Measurements from ENCODE around the gene CSF3R.
"Not testable (repeated sequence)": the region's sequence is repeated elsewhere in the genome, so short reads cannot be mapped to it uniquely, and the experiment has no call there.

Gene CSF3R

GRCh38 chr1:36503159-36503558 lies 20.4 kb upstream of the CSF3R start:
- no peak for TF ChIP-seq CTCF (IDR thresholded peaks at IDR 0.05; ENCODE audit: unreplicated experiment in 3 of 3)
- Mint-ChIP-seq H3K9me3 (peaks cover 3% of the 10 kb centered on the region), H3K4me3 (no peak overlapping the region)

GRCh38 chr1:36502616-36503015 lies 19.9 kb upstream of the CSF3R start:
- no peak for TF ChIP-seq CTCF (IDR thresholded peaks at IDR 0.05; ENCODE audit: unreplicated experiment in 3 of 3)
- Mint-ChIP-seq H3K4me1 (no peaks in the 10 kb centered on the region), H3K27ac (no peak overlapping the region), H3K9me3 (peaks cover 3% of the 10 kb centered on the region), H3K27me3 (ENCODE audit: low read depth) (peaks cover 4% of the 10 kb centered on the region), H3K4me3 (no peak overlapping the region), H3K36me3 (ENCODE audit: low read depth) (no peaks in the 10 kb centered on the region)

More at GRCh38 chr1:36503159-36503558, 20.4 kb upstream of the CSF3R start:
- H3K36me3 Mint-ChIP-seq (ENCODE audit: low read depth): no peaks in the 10 kb centered on the region
- H3K27me3 Mint-ChIP-seq (ENCODE audit: low read depth): peaks cover 5% of the 10 kb centered on the region
- H3K4me1 Mint-ChIP-seq: no peaks in the 10 kb centered on the region
- no peak overlapping the region for H3K27ac Mint-ChIP-seq

GRCh38 chr1:36501911-36502310 lies 19.2 kb upstream of the CSF3R start:
- not testable (repeated sequence) for H3K4me1 Mint-ChIP-seq; H3K4me3 Mint-ChIP-seq; H3K27ac Mint-ChIP-seq; H3K36me3 Mint-ChIP-seq (ENCODE audit: low read depth); H3K9me3 Mint-ChIP-seq; H3K27me3 Mint-ChIP-seq (ENCODE audit: low read depth)

- H3K27ac Mint-ChIP-seq: no peak overlapping the region
- no peak overlapping the region for H3K4me3 Mint-ChIP-seq
- TF ChIP-seq CTCF (IDR thresholded peaks at IDR 0.05; ENCODE audit: unreplicated experiment in 3 of 3): no peak
- no peaks in the 10 kb centered on the region for H3K4me1 Mint-ChIP-seq
- H3K36me3 Mint-ChIP-seq (ENCODE audit: low read depth): no peaks in the 10 kb centered on the region
- H3K27me3 Mint-ChIP-seq (ENCODE audit: low read depth): peaks cover 3% of the 10 kb centered on the region
- H3K9me3 Mint-ChIP-seq: no peaks in the 10 kb centered on the region
Observed at GRCh38 chr1:36497207-36497606, 14.5 kb upstream of the CSF3R start.

- Mint-ChIP-seq H3K4me1 (no peaks in the 10 kb centered on the region), H3K36me3 (ENCODE audit: low read depth) (no peaks in the 10 kb centered on the region), H3K27ac (no peak overlapping the region), H3K27me3 (ENCODE audit: low read depth) (peaks cover 9% of the 10 kb centered on the region), H3K4me3 (no peak overlapping the region), H3K9me3 (no peaks in the 10 kb centered on the region)
- TF ChIP-seq CTCF (IDR thresholded peaks at IDR 0.05; ENCODE audit: unreplicated experiment in 3 of 3): no peak
Observed at GRCh38 chr1:36494971-36495370, 12.3 kb upstream of the CSF3R start.

GRCh38 chr1:36493524-36493923 lies 10.8 kb upstream of the CSF3R start:
- H3K4me1 Mint-ChIP-seq: no peaks in the 10 kb centered on the region
- no peak overlapping the region for H3K27ac Mint-ChIP-seq
- H3K4me3 Mint-ChIP-seq: no peak overlapping the region
- peaks cover 9% of the 10 kb centered on the region for H3K27me3 Mint-ChIP-seq (ENCODE audit: low read depth)
- H3K36me3 Mint-ChIP-seq (ENCODE audit: low read depth): no peaks in the 10 kb centered on the region
- H3K9me3 Mint-ChIP-seq: no peaks in the 10 kb centered on the region
- TF ChIP-seq CTCF (IDR thresholded peaks at IDR 0.05; ENCODE audit: unreplicated experiment in 3 of 3): no peak

Measured in nephron (organoid).